Fibroblast of lung (primary cell): Measurements from ENCODE around the gene GUK1. TPM values are rescaled to one million over a fixed set of nuclear protein-coding genes. Genes with fewer than 3 reads are reported as not detected.
A peak's percentile ranks its signal among the peaks of the same experiment; 100 is the strongest.

Experiments
- DNase-seq, 2 donors: peaks; one replicate each; pipeline versions ENCODE4 v3.0.0 to v3.0.0-alpha.2; 2010; ENCODE audit warnings: low read depth in 2 of 2
- H2AFZ ChIP-seq: 2 replicates; pipeline ENCODE4 v1.5.1; 2012; ENCODE audit warnings: low read length, control low read depth, inconsistent platforms
- H3K27ac ChIP-seq: 2 replicates; pipeline ENCODE4 v1.5.1; 2011; ENCODE audit warnings: low read length, control low read depth; ENCODE audit not compliant: insufficient read depth
- H3K27me3 ChIP-seq: 2 replicates; pipeline ENCODE4 v1.5.1; 2011; ENCODE audit warnings: mild to moderate bottlenecking, low read length; ENCODE audit not compliant: control insufficient read depth, insufficient read depth
- H3K36me3 ChIP-seq: 2 replicates; pipeline ENCODE4 v1.5.1; 2011; ENCODE audit warnings: low read length; ENCODE audit not compliant: control insufficient read depth, insufficient read depth
- H3K4me1 ChIP-seq: 2 replicates; pipeline ENCODE4 v1.5.1; 2011; ENCODE audit warnings: low read length; ENCODE audit not compliant: control insufficient read depth, insufficient read depth; ENCODE audit errors: extremely low read depth
- H3K4me2 ChIP-seq: 2 replicates; pipeline ENCODE4 v1.5.1; 2011; ENCODE audit warnings: low read length, control low read depth; ENCODE audit not compliant: insufficient read depth; ENCODE audit errors: extremely low read depth
- H3K4me3 ChIP-seq, 4 experiments: fragments of 200-600 bp in 1 of 4; sonication (generic) in 1 of 4; replicated peaks in 1 of 4; 2 replicates each; pipeline ENCODE4 v1.5.1; 2011 to 2016; ENCODE audit warnings: low read length in 4 of 4, low read depth in 3 of 4, mild to moderate bottlenecking in 3 of 4, control low read depth in 2 of 4, inconsistent platforms in 1 of 4, mixed read lengths in 1 of 4; ENCODE audit not compliant: insufficient read depth in 1 of 4; ENCODE audit errors: control extremely low read depth in 1 of 4
- H3K79me2 ChIP-seq: 2 replicates; pipeline ENCODE4 v1.5.1; 2012; ENCODE audit warnings: mild to moderate bottlenecking, low read length, inconsistent platforms; ENCODE audit not compliant: control insufficient read depth, insufficient read depth
- H3K9ac ChIP-seq: 2 replicates; pipeline ENCODE4 v1.5.1; 2011; ENCODE audit warnings: mild to moderate bottlenecking, low read length, control low read depth; ENCODE audit not compliant: insufficient read depth
- H3K9me3 ChIP-seq: 2 replicates; pipeline ENCODE4 v1.5.1; 2012; ENCODE audit warnings: low read depth, low read length; ENCODE audit not compliant: control insufficient read depth, insufficient read depth
- H4K20me1 ChIP-seq: 2 replicates; pipeline ENCODE4 v1.5.1; 2011; ENCODE audit warnings: low read length; ENCODE audit not compliant: control insufficient read depth, insufficient read depth; ENCODE audit errors: extremely low read depth
- EZH2 ChIP-seq: IDR thresholded peaks from 2 replicates; pipeline ENCODE4 v1.5.1; 2012; ENCODE audit warnings: low read length, control low read depth, mild to moderate bottlenecking; ENCODE audit errors: missing control alignments
- polyA plus RNA-seq, 2 donors: library from polyadenylated mRNA; depleted of rRNA in 1 of 2; stranded (reverse) in 1 of 2; unstranded in 1 of 2; fragments of >200 nt; gene quantifications; 2 replicates each; pipeline ENCODE4 v1.2.1, GENCODE V29; 2011 to 2012; ENCODE audit warnings: missing spikeins in 1 of 2
- total RNA-seq: library from RNA; depleted of rRNA; stranded (reverse); fragments of >200 nt; gene quantifications from 2 replicates; pipeline ENCODE4 v1.2.1, GENCODE V29; 2014
- TF ChIP-seq, protein P1 (sequence below), 2 donors: IDR thresholded peaks in 1 of 2; conservative IDR thresholded peaks in 1 of 2; 1 replicate in 1 of 2; 2 replicates in 1 of 2; pipeline ENCODE4 v1.5.1; 2011 to 2012; ENCODE audit warnings: low read length in 2 of 2, control low read depth in 1 of 2, inconsistent platforms in 1 of 2, low read depth in 1 of 2, mild to moderate bottlenecking in 1 of 2

The GUK1 gene
- total and polyA plus RNA-seq, 2 donors (not counting 1 experiment from before 2014, with no cell fraction given) = 217 to 479 TPM

- Histone ChIP-seq H3K4me2 (peak overlapping the region; percentile 91), H3K4me1 (no peaks in the 10 kb centered on the region), H3K79me2 (peaks cover 13% of the 10 kb centered on the region), H2AFZ (peak overlapping the region; percentile 80), H3K27ac (peak overlapping the region; percentile 79), H3K9me3 (no peaks in the 10 kb centered on the region), H3K9ac (peak overlapping the region; percentile 87), H4K20me1 (no peaks in the 10 kb centered on the region), H3K4me3 (peak overlapping the region; percentile 68 to 98 (median 81)), H3K27me3 (no peaks in the 10 kb centered on the region), H3K36me3 (peaks cover 9% of the 10 kb centered on the region)
- DNase-seq = no peak
- no peak for TF ChIP-seq EZH2
- TF ChIP-seq, protein P1, sequence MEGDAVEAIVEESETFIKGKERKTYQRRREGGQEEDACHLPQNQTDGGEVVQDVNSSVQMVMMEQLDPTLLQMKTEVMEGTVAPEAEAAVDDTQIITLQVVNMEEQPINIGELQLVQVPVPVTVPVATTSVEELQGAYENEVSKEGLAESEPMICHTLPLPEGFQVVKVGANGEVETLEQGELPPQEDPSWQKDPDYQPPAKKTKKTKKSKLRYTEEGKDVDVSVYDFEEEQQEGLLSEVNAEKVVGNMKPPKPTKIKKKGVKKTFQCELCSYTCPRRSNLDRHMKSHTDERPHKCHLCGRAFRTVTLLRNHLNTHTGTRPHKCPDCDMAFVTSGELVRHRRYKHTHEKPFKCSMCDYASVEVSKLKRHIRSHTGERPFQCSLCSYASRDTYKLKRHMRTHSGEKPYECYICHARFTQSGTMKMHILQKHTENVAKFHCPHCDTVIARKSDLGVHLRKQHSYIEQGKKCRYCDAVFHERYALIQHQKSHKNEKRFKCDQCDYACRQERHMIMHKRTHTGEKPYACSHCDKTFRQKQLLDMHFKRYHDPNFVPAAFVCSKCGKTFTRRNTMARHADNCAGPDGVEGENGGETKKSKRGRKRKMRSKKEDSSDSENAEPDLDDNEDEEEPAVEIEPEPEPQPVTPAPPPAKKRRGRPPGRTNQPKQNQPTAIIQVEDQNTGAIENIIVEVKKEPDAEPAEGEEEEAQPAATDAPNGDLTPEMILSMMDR (conservative IDR thresholded peaks at IDR 0.05 in 1 of 2, IDR thresholded peaks at IDR 0.05 in 1 of 2; ENCODE audit: low read depth in 1 of 2, low read length in 2 of 2) = no peak
These were observed 31.4 kb upstream of the GUK1 start for GRCh38 chr1:228108742-228109072.

DNA sequence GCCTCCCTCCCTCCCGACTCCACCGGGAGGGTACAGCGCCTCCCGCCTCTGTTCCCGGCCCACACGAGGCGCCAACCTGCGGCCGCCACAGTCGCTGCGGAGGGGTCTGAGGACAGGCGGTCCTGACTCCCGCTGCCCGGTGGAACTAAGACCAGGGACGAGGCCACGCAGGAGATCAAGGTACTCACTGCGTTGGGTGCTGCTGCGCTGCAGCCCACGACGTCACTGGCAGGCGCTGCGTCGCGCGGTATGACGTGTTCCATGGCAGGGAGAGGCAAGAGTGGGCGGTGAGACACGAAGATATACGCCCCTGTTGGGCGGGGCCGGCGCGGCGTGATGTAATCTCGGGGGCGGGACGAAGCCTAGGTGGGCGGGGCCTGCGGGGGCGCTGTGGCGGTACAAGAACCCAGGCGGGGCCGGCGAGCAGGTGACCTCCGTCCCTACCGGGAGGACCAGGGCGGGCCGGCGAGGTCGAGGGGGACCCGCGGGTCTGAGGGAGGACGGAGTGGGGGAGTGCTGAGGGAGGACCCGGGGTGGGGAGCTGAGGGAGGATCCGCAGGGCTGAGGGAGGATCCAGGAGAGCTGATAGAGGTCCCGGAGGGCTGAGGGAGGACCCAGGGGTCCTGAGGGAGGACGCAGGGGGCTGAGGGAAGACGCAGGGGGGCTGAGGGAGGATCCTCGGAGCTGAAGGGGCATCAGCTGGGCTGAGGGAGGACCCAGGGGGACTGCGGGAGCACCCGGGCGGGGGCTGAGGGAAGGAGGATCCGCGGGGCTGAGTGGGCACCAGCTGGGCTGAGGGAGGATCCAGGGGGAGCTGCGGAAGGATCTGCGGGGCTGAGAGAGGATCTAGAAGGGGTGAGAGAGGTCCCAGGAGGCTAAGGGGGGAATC is 30.8 kb upstream of the GUK1 start, which contains the start of gene MRPL55:
Gene MRPL55, minus strand, starts transcription at position 227 of the 889 bp plus-strand sequence. CDS start 1,039 bp downstream, outside the sequence.
- Histone ChIP-seq H4K20me1 (no peaks in the 10 kb centered on the region), H3K4me3 (peak within 1 kb of the TSS; percentile 68 to 98 (median 92)), H3K27me3 (no peaks in the 10 kb centered on the region), H2AFZ (peak within 1 kb of the TSS; percentile 85), H3K79me2 (peaks cover 13% of the 10 kb centered on the region), H3K36me3 (peaks cover 9% of the 10 kb centered on the region), H3K27ac (peak within 1 kb of the TSS; percentile 90), H3K4me2 (peak within 1 kb of the TSS; percentile 91), H3K9ac (peak within 1 kb of the TSS; percentile 87), H3K4me1 (no peaks in the 10 kb centered on the region), H3K9me3 (no peaks in the 10 kb centered on the region)
- TF ChIP-seq EZH2 = no peak
- TF ChIP-seq, protein P1 (conservative IDR thresholded peaks at IDR 0.05 in 1 of 2, IDR thresholded peaks at IDR 0.05 in 1 of 2; ENCODE audit: low read depth in 1 of 2, low read length in 2 of 2) = no peak
- peak; percentile 94 for DNase-seq

DNA sequence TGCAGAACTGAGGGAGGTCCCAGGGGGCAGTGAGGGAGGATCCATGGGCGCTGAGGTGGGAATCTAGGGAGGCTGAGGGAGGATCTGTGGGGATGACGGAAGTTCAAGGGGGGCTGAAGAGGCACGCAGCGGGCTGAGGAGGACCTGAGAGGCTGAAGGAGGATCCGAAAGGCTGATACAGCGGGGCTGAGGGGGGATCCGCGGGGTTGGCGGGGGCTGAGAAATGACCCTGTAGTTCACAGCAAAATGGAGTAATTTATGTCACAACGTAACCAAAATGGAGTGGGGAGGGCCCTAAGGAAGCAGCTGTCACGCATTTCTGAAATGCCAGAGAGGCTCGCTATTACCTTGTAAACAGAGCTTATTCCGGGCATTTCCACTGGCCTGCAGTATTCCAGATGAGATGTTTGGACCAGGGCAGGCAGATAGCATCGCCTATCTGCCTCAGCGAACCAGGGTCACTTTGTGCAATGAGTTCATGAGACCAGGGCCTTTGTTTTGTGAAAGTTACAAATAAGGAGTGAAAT is 30.1 kb upstream of the GUK1 start:
- peak in 1 of 2 donors; percentile 37 for DNase-seq
- H3K4me1 ChIP-seq = no peaks in the 10 kb centered on the region
- TF ChIP-seq, protein P1 (conservative IDR thresholded peaks at IDR 0.05 in 1 of 2, IDR thresholded peaks at IDR 0.05 in 1 of 2; ENCODE audit: low read depth in 1 of 2, low read length in 2 of 2) = no peak
- no peak for TF ChIP-seq EZH2

More for the DNA sequence above, 30.1 kb upstream of the GUK1 start:
- peak overlapping the region; percentile 68 to 98 (median 89) for H3K4me3 ChIP-seq
- peaks cover 8% of the 10 kb centered on the region for H3K36me3 ChIP-seq
- H3K79me2 ChIP-seq = peaks cover 13% of the 10 kb centered on the region
- peak overlapping the region; percentile 85 for H3K9ac ChIP-seq
- no peaks in the 10 kb centered on the region for H3K27me3 ChIP-seq
- H3K4me2 ChIP-seq = peak overlapping the region; percentile 83
- H2AFZ ChIP-seq = peak overlapping the region; percentile 85
- H3K9me3 ChIP-seq = no peaks in the 10 kb centered on the region
- H4K20me1 ChIP-seq = no peaks in the 10 kb centered on the region
- H3K27ac ChIP-seq = peak overlapping the region; percentile 90
